Mucosa of descending colon (tissue), 3 donors: ENCODE results near the gene APEH. TPM values are rescaled to one million over a fixed set of nuclear protein-coding genes. Genes with fewer than 3 reads are reported as not detected.

Experiments used
- ATAC-seq: fragments of 200-7000 bp; cut with Tn5 transposase; one replicate; pipeline ENCODE4 v1.9.1; 2020; ENCODE audit warnings: mild to moderate bottlenecking, moderate library complexity
- DNase-seq, 3 donors: peaks; one replicate each; pipeline ENCODE4 v3.0.0-alpha.2; 2020
- H3K36me3 ChIP-seq: fragments of 200-600 bp; one replicate; pipeline ENCODE4 v1.8.0; 2021; ENCODE audit warnings: low read depth, mild to moderate bottlenecking
- H3K4me1 ChIP-seq: fragments of 200-600 bp; one replicate; pipeline ENCODE4 v1.8.0; 2021; ENCODE audit warnings: low read depth, mild to moderate bottlenecking
- H3K4me3 ChIP-seq: fragments of 200-600 bp; one replicate; pipeline ENCODE4 v1.8.0; 2021; ENCODE audit warnings: mild to moderate bottlenecking
- H3K9me3 ChIP-seq: fragments of 200-600 bp; one replicate; pipeline ENCODE4 v1.8.0; 2021; ENCODE audit warnings: mild to moderate bottlenecking
- intact Hi-C, 2 donors: fragments of 100-400 bp; cut with DNase I in 1 of 2; cut with micrococcal nuclease in 1 of 2; formaldehyde crosslinking; loops; one replicate each; pipeline versions ENCODE4 v1.11.0 to v1.11.1; 2022; cut with DNase I, micrococcal nuclease
- total RNA-seq, 3 donors: library from RNA; stranded (reverse); fragmentation: NEBNext Ultra II Directional in 2 of 3; extraction: Animal tissue kit (Norgen Biotek cat#: 25700) in 2 of 3; gene quantifications; one replicate each; pipeline versions ENCODE4 v1.2.1 to v1.2.4, GENCODE V29; 2021 to 2023
- TF ChIP-seq, protein P1 (sequence below): fragments of 200-600 bp; IDR thresholded peaks from one replicate; pipeline ENCODE4 v1.8.0; 2022; ENCODE audit warnings: antibody characterized with exemption, mild to moderate bottlenecking
- donor health status: DM: no; HTN: no; CAD: no; lungs with moderate emphysema.
- donor health status: DM: no; HTN: no; CAD: no.
- donor health status: DM: no; HTN: yes; CAD: no.

APEH gene
- total RNA-seq, 3 donors from 2014 or later: 110 to 176 (median 142) TPM

GRCh38 chr3:49699281-49699979, 25.3 kb downstream of the APEH start:
- Histone ChIP-seq H3K9me3 (no peaks in the 10 kb centered on the region), H3K4me3 (no peak overlapping the region), H3K36me3 (no peaks in the 10 kb centered on the region), H3K4me1 (no peaks in the 10 kb centered on the region)
- no peak for ATAC-seq
- intact Hi-C loops: no loop called here
- no peak for DNase-seq
- TF ChIP-seq, protein P1, sequence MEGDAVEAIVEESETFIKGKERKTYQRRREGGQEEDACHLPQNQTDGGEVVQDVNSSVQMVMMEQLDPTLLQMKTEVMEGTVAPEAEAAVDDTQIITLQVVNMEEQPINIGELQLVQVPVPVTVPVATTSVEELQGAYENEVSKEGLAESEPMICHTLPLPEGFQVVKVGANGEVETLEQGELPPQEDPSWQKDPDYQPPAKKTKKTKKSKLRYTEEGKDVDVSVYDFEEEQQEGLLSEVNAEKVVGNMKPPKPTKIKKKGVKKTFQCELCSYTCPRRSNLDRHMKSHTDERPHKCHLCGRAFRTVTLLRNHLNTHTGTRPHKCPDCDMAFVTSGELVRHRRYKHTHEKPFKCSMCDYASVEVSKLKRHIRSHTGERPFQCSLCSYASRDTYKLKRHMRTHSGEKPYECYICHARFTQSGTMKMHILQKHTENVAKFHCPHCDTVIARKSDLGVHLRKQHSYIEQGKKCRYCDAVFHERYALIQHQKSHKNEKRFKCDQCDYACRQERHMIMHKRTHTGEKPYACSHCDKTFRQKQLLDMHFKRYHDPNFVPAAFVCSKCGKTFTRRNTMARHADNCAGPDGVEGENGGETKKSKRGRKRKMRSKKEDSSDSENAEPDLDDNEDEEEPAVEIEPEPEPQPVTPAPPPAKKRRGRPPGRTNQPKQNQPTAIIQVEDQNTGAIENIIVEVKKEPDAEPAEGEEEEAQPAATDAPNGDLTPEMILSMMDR: no peak

DNA sequence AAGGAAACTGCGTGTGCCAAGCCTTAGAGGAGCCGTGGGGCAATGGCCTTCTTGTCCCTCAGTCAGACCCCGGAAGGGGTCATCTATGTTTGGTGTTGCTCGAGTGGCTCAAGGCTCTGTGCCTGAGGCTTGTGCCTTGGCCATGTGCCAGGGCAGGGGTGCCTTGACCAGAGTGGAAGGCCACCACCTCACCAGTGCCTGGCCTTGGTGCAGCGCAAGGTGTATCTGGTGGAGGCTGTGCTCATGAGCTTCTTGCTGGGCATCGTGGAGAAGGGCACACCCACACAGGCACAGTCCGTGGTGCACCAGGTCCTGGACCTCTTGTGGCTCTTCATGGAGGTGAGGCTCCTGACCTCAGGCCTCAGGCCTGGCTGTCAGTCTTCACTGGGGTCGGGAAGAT, 25.9 kb downstream of the APEH start:
- Histone ChIP-seq H3K9me3 (no peaks in the 10 kb centered on the region), H3K36me3 (no peaks in the 10 kb centered on the region), H3K4me3 (no peak overlapping the region), H3K4me1 (no peaks in the 10 kb centered on the region)
- no peak for DNase-seq
- ATAC-seq: no peak
- TF ChIP-seq, protein P1: no peak
- intact Hi-C loops: no loop called here

GRCh38 chr3:49700453-49701128, 26.4 kb downstream of the APEH start:
- TF ChIP-seq, protein P1: no peak
- no peaks in the 10 kb centered on the region for H3K9me3 ChIP-seq

DNA sequence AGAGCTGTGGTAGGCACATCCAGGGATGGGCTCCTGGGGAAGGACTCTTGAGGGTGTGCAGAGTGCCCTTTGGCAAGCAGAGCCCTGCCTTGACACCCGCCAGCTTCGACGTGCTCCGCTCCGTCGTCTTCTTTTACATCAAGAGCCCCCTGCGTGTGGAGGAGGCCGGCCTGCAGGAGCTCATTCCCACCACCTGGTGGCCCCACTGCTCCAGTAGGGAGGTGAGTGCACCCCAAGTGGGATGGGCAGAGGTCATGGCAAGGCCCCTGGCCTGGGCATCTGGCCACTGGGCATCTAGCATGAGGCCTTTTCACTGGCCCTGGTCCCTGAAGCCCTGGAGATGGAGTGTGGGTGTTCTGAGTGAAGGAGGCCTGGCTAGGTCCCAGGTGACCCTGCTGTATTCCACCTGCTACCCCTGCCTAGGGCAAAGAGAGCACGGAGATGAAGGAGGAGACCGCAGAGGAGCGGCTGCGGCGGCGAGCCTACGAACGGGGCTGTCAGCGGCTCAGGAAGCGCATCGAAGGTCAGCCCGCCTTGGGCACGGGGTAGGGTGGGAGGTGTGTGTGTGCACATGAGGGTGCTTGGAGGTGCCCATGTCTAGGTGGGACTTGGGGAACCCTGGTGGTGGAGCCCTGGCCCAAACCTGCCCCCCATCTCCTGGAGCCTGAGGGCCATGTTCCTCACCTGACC, 27.4 kb downstream of the APEH start:
- no peak for ATAC-seq
- no peak for DNase-seq
- peaks cover 5% of the 10 kb centered on the region for H3K36me3 ChIP-seq
- no peak overlapping the region for H3K4me3 ChIP-seq
- intact Hi-C loops: no loop called here
- H3K4me1 ChIP-seq: no peaks in the 10 kb centered on the region
- H3K9me3 ChIP-seq: no peaks in the 10 kb centered on the region
- TF ChIP-seq, protein P1: no peak

More at GRCh38 chr3:49700453-49701128, 26.4 kb downstream of the APEH start:
- intact Hi-C loops: no loop called here
- no peak for ATAC-seq
- H3K36me3 ChIP-seq: peaks cover 4% of the 10 kb centered on the region
- H3K4me3 ChIP-seq: no peak overlapping the region
- no peaks in the 10 kb centered on the region for H3K4me1 ChIP-seq
- DNase-seq: no peak

DNA sequence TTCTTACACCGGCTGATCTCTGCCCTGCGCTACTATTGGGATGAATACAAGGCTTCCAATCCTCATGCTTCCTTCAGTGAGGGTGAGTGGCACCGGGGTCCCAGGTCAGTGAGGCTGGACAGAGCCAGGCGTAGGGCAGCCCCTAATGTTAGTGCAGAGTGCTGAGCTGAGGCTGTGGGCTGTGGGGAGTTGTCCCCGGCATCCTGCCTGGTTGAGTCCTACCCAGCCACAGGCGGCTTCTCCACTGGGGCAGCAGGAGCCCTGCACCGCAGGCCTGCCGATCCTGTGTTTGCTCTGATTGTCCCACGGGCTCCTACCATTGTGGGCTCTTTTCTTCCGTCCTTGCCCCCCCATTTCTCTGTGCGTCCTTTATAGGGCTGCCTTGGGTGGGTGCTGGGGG, 28.5 kb downstream of the APEH start:
- DNase-seq (no peak), ATAC-seq (no peak)
- H3K9me3 ChIP-seq: no peaks in the 10 kb centered on the region
- peaks cover 5% of the 10 kb centered on the region for H3K36me3 ChIP-seq
- TF ChIP-seq, protein P1: no peak
- no peaks in the 10 kb centered on the region for H3K4me1 ChIP-seq
- H3K4me3 ChIP-seq: no peak overlapping the region
- intact Hi-C loops: no loop called here
